COR-L47 (cell line): ENCODE data around the gene LTBR.

Source experiments
- DNase-seq: peaks from one replicate; lab custom pipeline; 2025; lab: John Stamatoyannopoulos, UW

LTBR gene

GRCh38 chr12:6346942-6347341 is 37.0 kb upstream of the LTBR start:
- DNase-seq, result no peak

- no peak for DNase-seq
Measured at GRCh38 chr12:6347367-6348338, 36.3 kb upstream of the LTBR start.

- no peak for DNase-seq
Measured at GRCh38 chr12:6351622-6352021, 32.3 kb upstream of the LTBR start.

GRCh38 chr12:6352193-6353173 is 31.5 kb upstream of the LTBR start:
- no peak for DNase-seq

- DNase-seq, result no peak
Measured at GRCh38 chr12:6354495-6355393, 29.2 kb upstream of the LTBR start.

GRCh38 chr12:6355491-6356373 is 28.2 kb upstream of the LTBR start:
- no peak for DNase-seq

GRCh38 chr12:6356374-6356820 is 27.6 kb upstream of the LTBR start:
- DNase-seq, result no peak

- DNase-seq, result no peak
Measured at GRCh38 chr12:6358881-6359280, 25.1 kb upstream of the LTBR start.

- DNase-seq, result no peak
Measured at GRCh38 chr12:6360080-6360571, 23.8 kb upstream of the LTBR start.

GRCh38 chr12:6360578-6361490 is 23.1 kb upstream of the LTBR start:
- no peak for DNase-seq

- DNase-seq, result no peak
Measured at GRCh38 chr12:6361834-6362233, 22.1 kb upstream of the LTBR start.

GRCh38 chr12:6362403-6362802 is 21.6 kb upstream of the LTBR start:
- DNase-seq, result no peak

GRCh38 chr12:6363010-6363329 is 21.0 kb upstream of the LTBR start:
- DNase-seq, result no peak

- DNase-seq, result no peak
Measured at GRCh38 chr12:6363330-6364043, 20.5 kb upstream of the LTBR start.

- no peak for DNase-seq
Measured at GRCh38 chr12:6364044-6364374, 20.0 kb upstream of the LTBR start.

- DNase-seq, result no peak
Measured at GRCh38 chr12:6367065-6367968, 16.6 kb upstream of the LTBR start.

GRCh38 chr12:6367969-6368892 is 15.7 kb upstream of the LTBR start:
- DNase-seq, result no peak
